K562 (cell line): Measurements from ENCODE around the gene LATS1.

Source experiments
- CTCF ChIP-seq, 3 experiments: IDR thresholded peaks in 2 of 3; conservative IDR thresholded peaks in 1 of 3; 2 replicates each; pipeline ENCODE4 v1.5.1; 2011 to 2012; ENCODE audit warnings: low read length in 3 of 3, mild to moderate bottlenecking in 3 of 3, control low read depth in 2 of 3, improper control_type of control experiment in 1 of 3, inconsistent platforms in 1 of 3, low read depth in 1 of 3, mixed read lengths in 1 of 3, moderate library complexity in 1 of 3; ENCODE audit not compliant: insufficient read depth in 2 of 3
- KDM5B ChIP-seq: fragments of 200-600 bp; sonication (generic); IDR thresholded peaks from 2 replicates; pipeline ENCODE4 v1.6.1; 2012; ENCODE audit warnings: low read depth, mild to moderate bottlenecking, moderate library complexity, low read length, control low read depth, inconsistent platforms; ENCODE audit not compliant: insufficient replicate concordance
- POLR2AphosphoS5 ChIP-seq: IDR thresholded peaks from 2 replicates; pipeline ENCODE4 v1.6.1; 2011; ENCODE audit warnings: mild to moderate bottlenecking, low read depth, low read length, moderate library complexity; ENCODE audit not compliant: control insufficient read depth, insufficient read depth
- RCOR1 ChIP-seq, 2 experiments: IDR thresholded peaks; 2 replicates each; pipeline ENCODE4 v1.6.1; 2012; ENCODE audit warnings: low read depth in 2 of 2, low read length in 2 of 2, borderline replicate concordance in 1 of 2, improper control_type of control experiment in 1 of 2
- STAG1 ChIP-seq: sonication (generic); formaldehyde crosslinking; IDR thresholded peaks from 2 replicates; pipeline ENCODE4 v1.5.0; 2020; ENCODE audit warnings: missing genetic modification reagents, borderline replicate concordance
- ZBED1 ChIP-seq: IDR thresholded peaks from 2 replicates; pipeline ENCODE4 v1.6.1; 2014
- ZNF707 ChIP-seq: fragments of 250-450 bp; sonication (Bioruptor Pico); conservative IDR thresholded peaks from 2 replicates; pipeline ENCODE4 v1.8.0; 2022; ENCODE audit warnings: inconsistent platforms, mild to moderate bottlenecking, moderate library complexity
- TF ChIP-seq, protein P1 (sequence below), 3 experiments: fragments of 200-800 bp in 1 of 3; fragments of 250-450 bp in 1 of 3; fragments of 450-650 bp in 1 of 3; sonication (Bioruptor Pico) in 1 of 3; sonication (Bioruptor generic) in 1 of 3; formaldehyde crosslinking in 1 of 3; IDR thresholded peaks; 2 replicates each; pipeline versions ENCODE4 v1.6.1 to v1.8.0; 2016 to 2022; ENCODE audit warnings: mild to moderate bottlenecking in 2 of 3, missing genetic modification characterization in 2 of 3, missing compliant biosample characterization in 1 of 3, moderate library complexity in 1 of 3
- TF ChIP-seq, protein P2 (sequence below): sonication (generic); formaldehyde crosslinking; IDR thresholded peaks from 2 replicates; pipeline ENCODE4 v1.4.0; 2020; ENCODE audit warnings: mild to moderate bottlenecking, missing genetic modification reagents
- TF ChIP-seq, protein P3 (sequence below): fragments of 250-450 bp; sonication (Bioruptor Pico); IDR thresholded peaks from 2 replicates; pipeline ENCODE4 v1.8.0; 2021; ENCODE audit warnings: mild to moderate bottlenecking, moderate library complexity
- TF ChIP-seq, protein P4 (sequence below): fragments of 450-650 bp; IDR thresholded peaks from 2 replicates; pipeline ENCODE4 v1.6.1; 2016; ENCODE audit warnings: antibody characterized with exemption

- TF ChIP-seq, protein P1, sequence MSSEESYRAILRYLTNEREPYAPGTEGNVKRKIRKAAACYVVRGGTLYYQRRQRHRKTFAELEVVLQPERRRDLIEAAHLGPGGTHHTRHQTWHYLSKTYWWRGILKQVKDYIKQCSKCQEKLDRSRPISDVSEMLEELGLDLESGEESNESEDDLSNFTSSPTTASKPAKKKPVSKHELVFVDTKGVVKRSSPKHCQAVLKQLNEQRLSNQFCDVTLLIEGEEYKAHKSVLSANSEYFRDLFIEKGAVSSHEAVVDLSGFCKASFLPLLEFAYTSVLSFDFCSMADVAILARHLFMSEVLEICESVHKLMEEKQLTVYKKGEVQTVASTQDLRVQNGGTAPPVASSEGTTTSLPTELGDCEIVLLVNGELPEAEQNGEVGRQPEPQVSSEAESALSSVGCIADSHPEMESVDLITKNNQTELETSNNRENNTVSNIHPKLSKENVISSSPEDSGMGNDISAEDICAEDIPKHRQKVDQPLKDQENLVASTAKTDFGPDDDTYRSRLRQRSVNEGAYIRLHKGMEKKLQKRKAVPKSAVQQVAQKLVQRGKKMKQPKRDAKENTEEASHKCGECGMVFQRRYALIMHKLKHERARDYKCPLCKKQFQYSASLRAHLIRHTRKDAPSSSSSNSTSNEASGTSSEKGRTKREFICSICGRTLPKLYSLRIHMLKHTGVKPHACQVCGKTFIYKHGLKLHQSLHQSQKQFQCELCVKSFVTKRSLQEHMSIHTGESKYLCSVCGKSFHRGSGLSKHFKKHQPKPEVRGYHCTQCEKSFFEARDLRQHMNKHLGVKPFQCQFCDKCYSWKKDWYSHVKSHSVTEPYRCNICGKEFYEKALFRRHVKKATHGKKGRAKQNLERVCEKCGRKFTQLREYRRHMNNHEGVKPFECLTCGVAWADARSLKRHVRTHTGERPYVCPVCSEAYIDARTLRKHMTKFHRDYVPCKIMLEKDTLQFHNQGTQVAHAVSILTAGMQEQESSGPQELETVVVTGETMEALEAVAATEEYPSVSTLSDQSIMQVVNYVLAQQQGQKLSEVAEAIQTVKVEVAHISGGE (CRISPR knock-in tag; IDR thresholded peaks at IDR 0.05): no peak
- TF ChIP-seq CTCF (IDR thresholded peaks at IDR 0.05 in 2 of 3, conservative IDR thresholded peaks at IDR 0.05 in 1 of 3; ENCODE audit: insufficient read depth in 2 of 3, low read depth in 1 of 3, low read length in 3 of 3) (no peak), KDM5B (no peak), ZBED1 (no peak), ZNF707 (CRISPR knock-in tag) (no peak), POLR2AphosphoS5 (no peak), STAG1 (CRISPR knock-in tag) (no peak), RCOR1 (IDR thresholded peaks at IDR 0.05; ENCODE audit: borderline replicate concordance in 1 of 2, low read depth in 2 of 2, low read length in 2 of 2) (no peak)
- TF ChIP-seq, protein P2, sequence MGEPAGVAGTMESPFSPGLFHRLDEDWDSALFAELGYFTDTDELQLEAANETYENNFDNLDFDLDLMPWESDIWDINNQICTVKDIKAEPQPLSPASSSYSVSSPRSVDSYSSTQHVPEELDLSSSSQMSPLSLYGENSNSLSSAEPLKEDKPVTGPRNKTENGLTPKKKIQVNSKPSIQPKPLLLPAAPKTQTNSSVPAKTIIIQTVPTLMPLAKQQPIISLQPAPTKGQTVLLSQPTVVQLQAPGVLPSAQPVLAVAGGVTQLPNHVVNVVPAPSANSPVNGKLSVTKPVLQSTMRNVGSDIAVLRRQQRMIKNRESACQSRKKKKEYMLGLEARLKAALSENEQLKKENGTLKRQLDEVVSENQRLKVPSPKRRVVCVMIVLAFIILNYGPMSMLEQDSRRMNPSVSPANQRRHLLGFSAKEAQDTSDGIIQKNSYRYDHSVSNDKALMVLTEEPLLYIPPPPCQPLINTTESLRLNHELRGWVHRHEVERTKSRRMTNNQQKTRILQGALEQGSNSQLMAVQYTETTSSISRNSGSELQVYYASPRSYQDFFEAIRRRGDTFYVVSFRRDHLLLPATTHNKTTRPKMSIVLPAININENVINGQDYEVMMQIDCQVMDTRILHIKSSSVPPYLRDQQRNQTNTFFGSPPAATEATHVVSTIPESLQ (CRISPR knock-in tag): no peak
- TF ChIP-seq, protein P3, sequence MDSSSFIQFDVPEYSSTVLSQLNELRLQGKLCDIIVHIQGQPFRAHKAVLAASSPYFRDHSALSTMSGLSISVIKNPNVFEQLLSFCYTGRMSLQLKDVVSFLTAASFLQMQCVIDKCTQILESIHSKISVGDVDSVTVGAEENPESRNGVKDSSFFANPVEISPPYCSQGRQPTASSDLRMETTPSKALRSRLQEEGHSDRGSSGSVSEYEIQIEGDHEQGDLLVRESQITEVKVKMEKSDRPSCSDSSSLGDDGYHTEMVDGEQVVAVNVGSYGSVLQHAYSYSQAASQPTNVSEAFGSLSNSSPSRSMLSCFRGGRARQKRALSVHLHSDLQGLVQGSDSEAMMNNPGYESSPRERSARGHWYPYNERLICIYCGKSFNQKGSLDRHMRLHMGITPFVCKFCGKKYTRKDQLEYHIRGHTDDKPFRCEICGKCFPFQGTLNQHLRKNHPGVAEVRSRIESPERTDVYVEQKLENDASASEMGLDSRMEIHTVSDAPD: no peak
- TF ChIP-seq, protein P4, sequence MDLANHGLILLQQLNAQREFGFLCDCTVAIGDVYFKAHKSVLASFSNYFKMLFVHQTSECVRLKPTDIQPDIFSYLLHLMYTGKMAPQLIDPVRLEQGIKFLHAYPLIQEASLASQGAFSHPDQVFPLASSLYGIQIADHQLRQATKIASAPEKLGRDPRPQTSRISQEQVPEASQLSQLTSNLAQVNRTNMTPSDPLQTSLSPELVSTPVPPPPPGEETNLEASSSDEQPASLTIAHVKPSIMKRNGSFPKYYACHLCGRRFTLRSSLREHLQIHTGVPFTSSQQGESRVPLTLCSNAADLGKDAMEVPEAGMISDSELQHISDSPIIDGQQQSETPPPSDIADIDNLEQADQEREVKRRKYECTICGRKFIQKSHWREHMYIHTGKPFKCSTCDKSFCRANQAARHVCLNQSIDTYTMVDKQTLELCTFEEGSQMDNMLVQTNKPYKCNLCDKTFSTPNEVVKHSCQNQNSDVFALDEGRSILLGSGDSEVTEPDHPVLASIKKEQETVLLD: no peak
Observed at GRCh38 chr6:149660028-149660427, 57.9 kb downstream of the LATS1 start.
